Measurements from ENCODE around the gene COX19. TPM values are rescaled to one million over a fixed set of nuclear protein-coding genes. Genes with fewer than 3 reads are reported as not detected.

Gene COX19
- polyA plus RNA-seq, 1 of the 3 experiments (the other 2 are of a cell fraction), result 7.6 TPM

DNA sequence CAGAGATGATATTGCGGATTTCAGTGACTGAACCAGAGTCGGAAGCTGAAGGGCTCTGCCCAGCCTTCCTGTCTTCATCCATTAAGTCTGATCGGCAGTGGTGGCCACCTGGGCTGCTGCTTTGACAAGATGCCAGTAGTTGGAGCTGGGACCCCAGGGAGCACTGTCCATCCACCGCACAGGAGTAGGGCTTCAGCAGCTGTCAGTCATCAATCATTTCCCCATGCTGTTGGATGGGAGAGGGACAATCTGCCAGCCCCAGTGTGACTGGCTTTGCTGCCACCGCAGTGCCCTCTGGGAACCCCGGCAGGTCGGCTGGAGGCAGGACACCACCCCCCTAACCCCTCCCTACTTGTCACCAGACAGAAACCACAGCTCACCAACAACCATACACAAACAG is 46.0 kb upstream of the COX19 start:
- H3K4me1 ChIP-seq (ENCODE audit: control insufficient read depth in 1 of 2, insufficient read depth in 2 of 2, low read depth in 1 of 2, low read length in 1 of 2), result 0 out of 4 replicates have a peak, but pooled peaks cover 0 to under 1% of the 10 kb centered on the region in 2 experiments
- H3K9ac ChIP-seq, result no peak overlapping the region
- ChIA-PET POLR2A (no interaction called here), CTCF (interaction anchor here (1.0 to 4.8 kb wide), 4 partner anchors 28 to 66 kb away, joined by 3 to 44 read pairs (median 12); partner anchors contain the start of gene GPER1)
- peaks cover 38 to 44% of the 10 kb centered on the region in 2 experiments for H3K36me3 ChIP-seq (replicated peaks in 1 of 2; ENCODE audit: control insufficient read depth in 1 of 2, insufficient read depth in 2 of 2, low read length in 1 of 2)
- DNase-seq, result no peak
- H3K27ac ChIP-seq (ENCODE audit: low read depth in 2 of 2, low read length in 1 of 2), result no peak overlapping the region
- no peak overlapping the region for H3K4me3 ChIP-seq (ENCODE audit: low read depth in 2 of 2, low read length in 1 of 2)
- no peaks in the 10 kb centered on the region for H3K27me3 ChIP-seq (ENCODE audit: insufficient read depth)
- no peak overlapping the region for H2AFZ ChIP-seq (ENCODE audit: low read depth)
- H3K9me2 ChIP-seq, result no peaks in the 10 kb centered on the region
- 99% methylated on average over 7 of the region's 7 CpGs for WGBS (ENCODE audit: low lambda C conversion rate)
- no peaks in the 10 kb centered on the region for H3K9me3 ChIP-seq
- H3K79me2 ChIP-seq (ENCODE audit: insufficient read depth), result peaks cover 83% of the 10 kb centered on the region
- H4K20me1 ChIP-seq (ENCODE audit: insufficient read depth), result peaks cover 96% of the 10 kb centered on the region
- no peaks in the 10 kb centered on the region for H3F3A ChIP-seq (replicated peaks; ENCODE audit: insufficient read depth)
- no peak overlapping the region for H3K4me2 ChIP-seq
- TF ChIP-seq, protein P1, sequence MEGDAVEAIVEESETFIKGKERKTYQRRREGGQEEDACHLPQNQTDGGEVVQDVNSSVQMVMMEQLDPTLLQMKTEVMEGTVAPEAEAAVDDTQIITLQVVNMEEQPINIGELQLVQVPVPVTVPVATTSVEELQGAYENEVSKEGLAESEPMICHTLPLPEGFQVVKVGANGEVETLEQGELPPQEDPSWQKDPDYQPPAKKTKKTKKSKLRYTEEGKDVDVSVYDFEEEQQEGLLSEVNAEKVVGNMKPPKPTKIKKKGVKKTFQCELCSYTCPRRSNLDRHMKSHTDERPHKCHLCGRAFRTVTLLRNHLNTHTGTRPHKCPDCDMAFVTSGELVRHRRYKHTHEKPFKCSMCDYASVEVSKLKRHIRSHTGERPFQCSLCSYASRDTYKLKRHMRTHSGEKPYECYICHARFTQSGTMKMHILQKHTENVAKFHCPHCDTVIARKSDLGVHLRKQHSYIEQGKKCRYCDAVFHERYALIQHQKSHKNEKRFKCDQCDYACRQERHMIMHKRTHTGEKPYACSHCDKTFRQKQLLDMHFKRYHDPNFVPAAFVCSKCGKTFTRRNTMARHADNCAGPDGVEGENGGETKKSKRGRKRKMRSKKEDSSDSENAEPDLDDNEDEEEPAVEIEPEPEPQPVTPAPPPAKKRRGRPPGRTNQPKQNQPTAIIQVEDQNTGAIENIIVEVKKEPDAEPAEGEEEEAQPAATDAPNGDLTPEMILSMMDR (IDR thresholded peaks at IDR 0.05), result no peak
- TF ChIP-seq TAF1 (IDR thresholded peaks at IDR 0.05; ENCODE audit: borderline replicate concordance, low read depth, low read length), result no peak
- TF ChIP-seq RCOR1 (IDR thresholded peaks at IDR 0.05; ENCODE audit: low read length), result no peak
- TF ChIP-seq TCF12 (IDR thresholded peaks at IDR 0.05), result no peak
- no peak for TF ChIP-seq YY1 (IDR thresholded peaks at IDR 0.05; ENCODE audit: low read depth)
- TF ChIP-seq, protein P2, sequence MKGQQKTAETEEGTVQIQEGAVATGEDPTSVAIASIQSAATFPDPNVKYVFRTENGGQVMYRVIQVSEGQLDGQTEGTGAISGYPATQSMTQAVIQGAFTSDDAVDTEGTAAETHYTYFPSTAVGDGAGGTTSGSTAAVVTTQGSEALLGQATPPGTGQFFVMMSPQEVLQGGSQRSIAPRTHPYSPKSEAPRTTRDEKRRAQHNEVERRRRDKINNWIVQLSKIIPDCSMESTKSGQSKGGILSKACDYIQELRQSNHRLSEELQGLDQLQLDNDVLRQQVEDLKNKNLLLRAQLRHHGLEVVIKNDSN (IDR thresholded peaks at IDR 0.05; ENCODE audit: borderline replicate concordance, low read depth), result no peak
- TF ChIP-seq, protein P3, sequence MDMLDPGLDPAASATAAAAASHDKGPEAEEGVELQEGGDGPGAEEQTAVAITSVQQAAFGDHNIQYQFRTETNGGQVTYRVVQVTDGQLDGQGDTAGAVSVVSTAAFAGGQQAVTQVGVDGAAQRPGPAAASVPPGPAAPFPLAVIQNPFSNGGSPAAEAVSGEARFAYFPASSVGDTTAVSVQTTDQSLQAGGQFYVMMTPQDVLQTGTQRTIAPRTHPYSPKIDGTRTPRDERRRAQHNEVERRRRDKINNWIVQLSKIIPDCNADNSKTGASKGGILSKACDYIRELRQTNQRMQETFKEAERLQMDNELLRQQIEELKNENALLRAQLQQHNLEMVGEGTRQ (IDR thresholded peaks at IDR 0.05; ENCODE audit: borderline replicate concordance, low read depth, low read length), result no peak
- TF ChIP-seq SMC3 (IDR thresholded peaks at IDR 0.05; ENCODE audit: low read depth, low read length), result no peak
- no peak for TF ChIP-seq RXRA (IDR thresholded peaks at IDR 0.05; ENCODE audit: borderline replicate concordance, low read depth)

DNA sequence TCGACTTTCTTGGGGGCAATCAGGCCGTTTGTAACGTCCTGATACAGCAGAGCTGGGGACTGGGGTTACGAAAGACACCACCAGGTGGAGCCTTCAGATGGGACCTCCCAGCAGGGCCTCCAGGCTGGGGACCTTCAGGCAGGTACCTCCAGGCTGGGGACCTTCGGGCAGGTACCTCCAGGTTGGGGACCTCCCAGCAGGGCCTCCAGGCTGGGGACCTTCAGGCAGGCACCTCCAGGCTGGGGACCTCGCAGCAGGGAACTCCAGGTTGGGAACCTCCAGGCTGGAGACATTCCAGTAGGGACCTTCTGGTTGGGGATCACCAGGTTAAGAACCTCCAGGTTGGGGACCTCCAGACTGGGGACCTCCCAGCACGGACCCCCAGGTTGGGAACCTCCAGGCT is 45.5 kb upstream of the COX19 start:
- ChIA-PET POLR2A (no interaction called here), CTCF (interaction anchor here (1.0 to 4.8 kb wide), 4 partner anchors 24 to 65 kb away, joined by 4 to 44 read pairs (median 14); partner anchors contain the start of gene GPR146)
- Histone ChIP-seq H3K27ac (ENCODE audit: low read depth in 2 of 2, low read length in 1 of 2) (no peak overlapping the region), H2AFZ (ENCODE audit: low read depth) (no peak overlapping the region), H3K27me3 (ENCODE audit: insufficient read depth) (no peaks in the 10 kb centered on the region), H3K79me2 (ENCODE audit: insufficient read depth) (peaks cover 78% of the 10 kb centered on the region), H3K36me3 (replicated peaks in 1 of 2; ENCODE audit: control insufficient read depth in 1 of 2, insufficient read depth in 2 of 2, low read length in 1 of 2) (peaks cover 38 to 39% of the 10 kb centered on the region in 2 experiments), H4K20me1 (ENCODE audit: insufficient read depth) (peaks cover 94% of the 10 kb centered on the region), H3K4me3 (ENCODE audit: low read depth in 2 of 2, low read length in 1 of 2) (no peak overlapping the region), H3K9me3 (no peaks in the 10 kb centered on the region), H3F3A (replicated peaks; ENCODE audit: insufficient read depth) (no peaks in the 10 kb centered on the region), H3K9ac (no peak overlapping the region), H3K9me2 (no peaks in the 10 kb centered on the region), H3K4me1 (ENCODE audit: control insufficient read depth in 1 of 2, insufficient read depth in 2 of 2, low read depth in 1 of 2, low read length in 1 of 2) (no peaks in the 10 kb centered on the region; a peak in 1 of 4 replicates), H3K4me2 (no peak overlapping the region)
- WGBS (ENCODE audit: low lambda C conversion rate), result 81% methylated on average over 4 of the region's 7 CpGs
- TF ChIP-seq, protein P1 (IDR thresholded peaks at IDR 0.05), result peak; percentile 35
- TF ChIP-seq FOXJ3 (CRISPR knock-in tag; IDR thresholded peaks at IDR 0.05), result no peak
- no peak for TF ChIP-seq JUND (IDR thresholded peaks at IDR 0.05)
- no peak for DNase-seq
